GM21528 (cell line): ENCODE measurements around the gene HDAC4.

ENCODE experiments used
- ATAC-seq: cut with Tn5 transposase; IDR thresholded peaks from one replicate; pipeline ENCODE4 v1.9.1; 2021; ENCODE audit warnings: mild to moderate bottlenecking, moderate library complexity; ENCODE audit not compliant: unreplicated experiment, low FRiP score

HDAC4 gene

GRCh38 chr2:239196474-239197021 lies 204.3 kb downstream of the HDAC4 start:
- ATAC-seq: no peak

GRCh38 chr2:239195992-239196391 lies 204.8 kb downstream of the HDAC4 start:
- ATAC-seq: no peak

GRCh38 chr2:239195318-239195871 lies 205.4 kb downstream of the HDAC4 start:
- ATAC-seq: no peak

GRCh38 chr2:239194731-239195317 lies 206.0 kb downstream of the HDAC4 start:
- no peak for ATAC-seq

GRCh38 chr2:239193925-239194677 lies 206.7 kb downstream of the HDAC4 start:
- ATAC-seq: no peak

GRCh38 chr2:239193401-239193811 lies 207.4 kb downstream of the HDAC4 start:
- no peak for ATAC-seq

- no peak for ATAC-seq
Observed at GRCh38 chr2:239192975-239193374, 207.8 kb downstream of the HDAC4 start.

- no peak for ATAC-seq
Observed at GRCh38 chr2:239192456-239192855, 208.4 kb downstream of the HDAC4 start.

GRCh38 chr2:239190921-239191885 lies 209.6 kb downstream of the HDAC4 start:
- ATAC-seq: no peak

GRCh38 chr2:239190361-239190760 lies 210.5 kb downstream of the HDAC4 start:
- no peak for ATAC-seq

- ATAC-seq: no peak
Observed at GRCh38 chr2:239189711-239190131, 211.1 kb downstream of the HDAC4 start.

GRCh38 chr2:239188536-239188935 lies 212.3 kb downstream of the HDAC4 start:
- ATAC-seq: no peak

GRCh38 chr2:239187464-239188253 lies 213.2 kb downstream of the HDAC4 start:
- no peak for ATAC-seq

GRCh38 chr2:239186516-239187357 lies 214.1 kb downstream of the HDAC4 start:
- ATAC-seq: no peak

- ATAC-seq: no peak
Observed at GRCh38 chr2:239184968-239185903, 215.6 kb downstream of the HDAC4 start.

GRCh38 chr2:239184179-239184578 lies 216.6 kb downstream of the HDAC4 start:
- no peak for ATAC-seq

GRCh38 chr2:239182981-239183791 lies 217.6 kb downstream of the HDAC4 start:
- no peak for ATAC-seq
